HepG2 (cell line): ENCODE data around the gene GRIK4. TPM values are rescaled to one million over a fixed set of nuclear protein-coding genes. Genes with fewer than 3 reads are reported as not detected.
A peak's percentile ranks its signal among the peaks of the same experiment; 100 is the strongest.

Source experiments
- ATAC-seq: fragments of 200-7000 bp; cut with Tn5 transposase; 3 replicates; pipeline ENCODE4 v1.9.1; 2020; ENCODE audit warnings: mild to moderate bottlenecking, moderate library complexity
- BruUV-seq: library from RNA; stranded (reverse); fragments of 400-500 nt; replicated peaks from 2 replicates; lab custom pipeline; 2021; lab: Mats Ljungman, UMichigan
- CTCF ChIA-PET: fragments of 300-600 bp; formaldehyde crosslinking; extraction: SDS; loops from one replicate; lab custom pipeline; 2021; ENCODE audit warnings: low total read pairs, inconsistent platforms, low intra/inter-chr PET ratio; lab: Yijun Ruan, JAX
- POLR2A ChIA-PET: fragments of 350-600 bp; sonication (Branson Sonifier 250); formaldehyde crosslinking; loops from one replicate; lab custom pipeline; 2020; ENCODE audit warnings: antibody characterized with exemption, inconsistent platforms; lab: Yijun Ruan, JAX
- DNase-seq: peaks from one replicate; pipeline ENCODE4 v3.0.0-alpha.2; 2015; ENCODE audit warnings: low spot score
- FAIRE-seq: peaks from 3 replicates; lab custom pipeline; 2011; peaks lifted over from hg19 to GRCh38; lab: Jason Lieb, UNC
- H2AFZ ChIP-seq: one replicate; pipeline ENCODE4 v1.6.1; 2011; ENCODE audit warnings: low read length, inconsistent platforms
- H3K27ac ChIP-seq: fragments of 300-600 bp; 3 replicates; pipeline ENCODE4 v1.8.0; 2011; ENCODE audit warnings: mixed run types, mild to moderate bottlenecking, mixed read lengths, low read length, inconsistent platforms; ENCODE audit not compliant: insufficient read depth; ENCODE audit errors: extremely low read length
- H3K27me3 ChIP-seq, 2 experiments: fragments of 200-600 bp in 1 of 2; 2 replicates in 1 of 2; 3 replicates in 1 of 2; pipeline versions ENCODE4 v1.6.0 to v1.8.0; 2011; ENCODE audit warnings: low read length in 2 of 2, mild to moderate bottlenecking in 2 of 2, moderate library complexity in 2 of 2, inconsistent platforms in 1 of 2; ENCODE audit not compliant: insufficient read depth in 2 of 2, control insufficient read depth in 1 of 2
- H3K36me3 ChIP-seq, 2 experiments: fragments of 200-600 bp in 1 of 2; replicated peaks in 1 of 2; 2 replicates in 1 of 2; 3 replicates in 1 of 2; pipeline versions ENCODE4 v1.5.1 to v1.8.0; 2011; ENCODE audit warnings: low read length in 2 of 2, inconsistent platforms in 1 of 2; ENCODE audit not compliant: insufficient read depth in 2 of 2, control insufficient read depth in 1 of 2
- H3K4me1 ChIP-seq: 2 replicates; pipeline ENCODE4 v1.5.1; 2012; ENCODE audit warnings: low read length, inconsistent platforms; ENCODE audit not compliant: insufficient read depth
- H3K4me2 ChIP-seq: 2 replicates; pipeline ENCODE4 v1.6.0; 2011; ENCODE audit warnings: low read depth, low read length, inconsistent platforms
- H3K4me3 ChIP-seq, 3 experiments: fragments of 200-600 bp in 1 of 3; sonication (generic), shearing (Covaris generic) in 1 of 3; replicated peaks in 1 of 3; 2 replicates each; pipeline ENCODE4 v1.5.1; 2011 to 2016; ENCODE audit warnings: low read length in 3 of 3, inconsistent platforms in 2 of 3, low read depth in 2 of 3, mild to moderate bottlenecking in 2 of 3, control low read depth in 1 of 3, mixed read lengths in 1 of 3; ENCODE audit not compliant: insufficient read depth in 1 of 3
- H3K79me2 ChIP-seq: one replicate; pipeline ENCODE4 v1.6.1; 2011; ENCODE audit warnings: low read length, inconsistent platforms; ENCODE audit not compliant: insufficient read depth
- H3K9ac ChIP-seq: 2 replicates; pipeline ENCODE4 v1.6.0; 2011; ENCODE audit warnings: mild to moderate bottlenecking, low read depth, low read length, inconsistent platforms; ENCODE audit not compliant: insufficient read depth
- H3K9me3 ChIP-seq: 2 replicates; pipeline ENCODE4 v1.5.1; 2012; ENCODE audit warnings: mild to moderate bottlenecking, low read length
- H4K20me1 ChIP-seq: 2 replicates; pipeline ENCODE4 v1.6.0; 2011; ENCODE audit warnings: inconsistent platforms, mild to moderate bottlenecking, low read length, moderate library complexity; ENCODE audit not compliant: insufficient read depth
- ETV5 ChIP-seq: IDR thresholded peaks from 2 replicates; pipeline ENCODE4 v1.6.1; 2018; ENCODE audit warnings: missing biosample characterization, missing genetic modification reagents, inconsistent platforms, borderline replicate concordance
- HBP1 ChIP-seq: IDR thresholded peaks from 2 replicates; pipeline ENCODE4 v1.6.1; 2016; ENCODE audit warnings: low read depth, control low read depth
- SIN3A ChIP-seq: IDR thresholded peaks from 2 replicates; pipeline ENCODE4 v1.6.1; 2011; ENCODE audit warnings: low read depth, mild to moderate bottlenecking, control low read depth, low read length, borderline replicate concordance
- ZNF574 ChIP-seq: sonication (generic); formaldehyde crosslinking; IDR thresholded peaks from 2 replicates; pipeline ENCODE4 v1.4.0; 2020; ENCODE audit warnings: missing genetic modification reagents
- WGBS: methylation state at CpG from one replicate; pipeline ENCODE4 v1.1.6; 2017; ENCODE audit warnings: low lambda C conversion rate; 5-methylcytosine and 5-hydroxymethylcytosine counted together
- in situ Hi-C: cut with HindIII; loops from 2 replicates; pipeline ENCODE4 v1.10.0; 2017; ENCODE audit warnings: low pct_unique_long_range_greater_than_20kb; ENCODE audit not compliant: extremely low pct_ligation_motif_present
- intact Hi-C: fragments of 100-400 bp; cut with micrococcal nuclease; formaldehyde crosslinking; loops from one replicate; pipeline ENCODE4 v1.10.0; 2022; ENCODE audit not compliant: unreplicated experiment
- polyA plus RNA-seq, 8 experiments: library from polyadenylated mRNA; depleted of rRNA in 3 of 8; stranded (reverse) in 7 of 8; unstranded in 1 of 8; fragments of >200 nt; fragmentation: Illumina TruSeq in 4 of 8; extraction: Trizol in 4 of 8; gene quantifications; 2 replicates each; pipeline versions ENCODE4 v1.2.1 to v1.2.3, GENCODE V29; 2011 to 2016; ENCODE audit warnings: low read depth in 4 of 8, missing spikeins in 1 of 8, mixed read lengths in 1 of 8; ENCODE audit not compliant: insufficient read depth in 1 of 8
- total RNA-seq, 5 experiments: library from RNA; depleted of rRNA; stranded (reverse); fragments of >200 nt; fragmentation: Illumina TruSeq; extraction: Trizol; gene quantifications; 2 replicates each; pipeline ENCODE4 v1.2.3, GENCODE V29; 2016; ENCODE audit warnings: low read depth in 1 of 5

The GRIK4 gene
- total and polyA plus RNA-seq, 2 of the 13 experiments (the other 11 are each of a cell fraction or from before 2014, with no cell fraction given) = 0.04 to 0.07 TPM

DNA sequence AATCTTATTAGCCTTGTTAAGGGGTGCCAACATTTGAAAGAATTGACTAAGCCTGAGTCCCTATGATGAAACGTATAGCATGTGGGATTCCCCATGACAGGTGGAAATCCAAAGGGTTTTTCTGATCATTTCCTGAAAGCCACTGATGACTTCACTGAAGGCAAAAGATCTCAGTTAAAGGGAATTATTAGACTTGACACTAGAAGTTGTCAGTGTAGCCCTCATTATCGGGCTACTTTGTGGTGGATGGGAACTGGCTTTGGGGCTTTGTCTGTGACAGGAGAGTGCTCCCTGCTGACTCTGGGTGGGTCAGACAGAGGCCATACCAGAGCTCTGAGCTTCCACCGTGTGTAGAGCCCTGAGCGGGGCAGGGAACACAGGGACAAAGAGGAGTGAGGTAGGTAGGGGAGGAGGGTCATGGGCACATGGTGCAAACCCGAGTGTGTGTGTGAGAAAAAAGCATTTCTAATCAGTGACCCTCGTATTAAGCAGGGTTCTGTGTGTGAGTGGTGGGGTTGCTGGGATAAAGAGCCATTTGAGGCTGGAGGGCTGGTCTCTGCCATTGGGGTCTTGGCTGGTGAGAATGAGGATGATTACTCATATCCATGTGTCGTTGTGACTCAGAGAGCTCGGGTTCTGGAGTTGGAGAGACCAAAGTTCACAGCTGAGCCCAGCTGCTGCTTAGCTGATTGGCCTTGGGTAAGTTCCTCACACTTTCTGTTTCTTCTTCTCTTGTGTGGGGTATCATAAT is 101.1 kb downstream of the GRIK4 start (continued):
- TF ChIP-seq ZNF574 (CRISPR knock-in tag) = no peak
- TF ChIP-seq, all 625 proteins: peak for 10

DNA sequence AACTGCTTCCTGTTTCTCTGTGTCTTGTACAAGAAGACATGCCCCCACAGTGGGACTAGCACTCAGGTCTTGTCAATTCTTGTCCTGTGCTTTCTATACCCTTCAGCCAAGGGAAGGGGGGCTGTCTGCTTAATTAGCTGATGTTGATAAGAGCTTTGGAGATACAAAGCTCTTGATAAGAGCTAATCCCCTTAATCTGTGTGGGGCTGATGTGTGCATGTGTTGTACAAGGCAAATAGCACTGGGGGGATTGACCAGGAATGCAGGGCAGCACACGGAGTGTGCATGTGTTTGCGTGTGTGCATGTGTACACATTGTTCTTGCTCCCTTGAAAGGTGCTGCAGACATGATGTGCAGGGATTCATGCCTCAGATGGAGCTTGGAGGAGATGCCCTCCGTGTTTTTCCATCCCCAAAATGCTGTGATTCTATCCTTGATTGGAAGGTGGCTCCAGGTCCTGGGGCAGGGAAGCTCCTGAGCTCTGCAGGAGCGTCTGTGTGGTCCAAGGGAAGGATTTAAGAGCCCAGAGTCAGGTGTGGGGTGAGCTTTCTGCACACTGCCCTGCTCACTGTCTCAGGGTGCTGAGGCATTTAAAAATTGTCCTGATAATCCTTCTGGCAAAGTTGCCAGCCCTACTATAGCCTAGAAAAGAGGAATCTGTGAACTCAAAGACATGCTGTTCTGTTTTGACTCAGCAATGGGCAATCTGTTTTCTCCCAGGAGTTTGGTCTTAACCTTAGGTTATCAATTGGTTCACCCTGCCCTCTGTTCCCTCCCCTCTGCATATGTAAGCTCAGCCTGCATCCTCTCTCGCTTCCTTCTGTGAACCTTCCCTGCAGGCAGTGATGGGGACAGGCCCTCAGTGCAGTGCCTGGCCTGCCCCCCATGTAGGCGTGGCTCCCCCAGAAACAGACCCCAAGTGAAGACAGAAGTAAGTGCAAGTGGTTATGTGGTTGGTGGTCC is 102.0 kb downstream of the GRIK4 start:
- CTCF ChIA-PET = no interaction called here
- ATAC-seq = peak; percentile 23; the same call in 1 of the 3 replicates
- no peaks in the 10 kb centered on the region for H3K36me3 ChIP-seq
- peaks cover 13% of the 10 kb centered on the region for H3K4me1 ChIP-seq
- no peak overlapping the region for H3K27ac ChIP-seq
- TF ChIP-seq HBP1 (CRISPR knock-in tag) = 0 out of 2 replicates have a peak, but pooled peaks have one; percentile 39
- TF ChIP-seq ETV5 = no peak
- no peak for TF ChIP-seq SIN3A
- TF ChIP-seq, all 625 proteins: peak for 1
- BruUV-seq = no TSS peak
- in situ Hi-C loops = no loop called here
- DNase-seq = no peak
- no peaks in the 10 kb centered on the region for H3K79me2 ChIP-seq
- H2AFZ ChIP-seq = peak overlapping the region; percentile 2
- no peak for FAIRE-seq
- no peak overlapping the region for H3K4me3 ChIP-seq
- 38% methylated on average over 6 of the region's 6 CpGs for WGBS
- H3K27me3 ChIP-seq = no peaks in the 10 kb centered on the region; a peak in 1 of 5 replicates
- POLR2A ChIA-PET = no interaction called here
- H3K9ac ChIP-seq = no peak overlapping the region
- H3K4me2 ChIP-seq = peak overlapping the region; percentile 37; the same call in 1 of the 2 replicates
- no peaks in the 10 kb centered on the region for H4K20me1 ChIP-seq
- H3K9me3 ChIP-seq = peaks cover 11% of the 10 kb centered on the region
- intact Hi-C loops = no loop called here
